Mucosa of gallbladder (tissue), 1 donor: Measurements from ENCODE around the gene DCLK1. TPM values are rescaled to one million over a fixed set of nuclear protein-coding genes. Genes with fewer than 3 reads are reported as not detected.

ENCODE experiments used
- DNase-seq: peaks from one replicate; pipeline ENCODE4 v3.0.0-alpha.2; 2020; ENCODE audit warnings: low spot score
- total RNA-seq: library from RNA; stranded (reverse); gene quantifications from one replicate; pipeline ENCODE4 v1.2.1, GENCODE V29; 2021
- donor health status: DM: no; HTN: no; CAD: no.

Gene DCLK1
- total RNA-seq, 1 donor from 2014 or later = 6.0 TPM

- no peak for DNase-seq
Measured at GRCh38 chr13:35903075-35903474, 228.1 kb downstream of the DCLK1 start.

GRCh38 chr13:35898041-35898440, 233.1 kb downstream of the DCLK1 start:
- no peak for DNase-seq

GRCh38 chr13:35894636-35895035, 236.5 kb downstream of the DCLK1 start:
- DNase-seq = no peak

GRCh38 chr13:35892837-35893814, 238.1 kb downstream of the DCLK1 start:
- DNase-seq = no peak

GRCh38 chr13:35891507-35892441, 239.4 kb downstream of the DCLK1 start:
- no peak for DNase-seq

GRCh38 chr13:35889560-35889959, 241.6 kb downstream of the DCLK1 start:
- no peak for DNase-seq

GRCh38 chr13:35888981-35889380, 242.2 kb downstream of the DCLK1 start:
- DNase-seq = no peak

- no peak for DNase-seq
Measured at GRCh38 chr13:35888457-35888883, 242.7 kb downstream of the DCLK1 start.

GRCh38 chr13:35887115-35887666, 244.0 kb downstream of the DCLK1 start:
- DNase-seq = no peak

- no peak for DNase-seq
Measured at GRCh38 chr13:35886332-35887114, 244.7 kb downstream of the DCLK1 start.

GRCh38 chr13:35884211-35884760, 246.9 kb downstream of the DCLK1 start:
- no peak for DNase-seq

GRCh38 chr13:35882722-35883497, 248.3 kb downstream of the DCLK1 start:
- DNase-seq = no peak

GRCh38 chr13:35881360-35881759, 249.8 kb downstream of the DCLK1 start:
- no peak for DNase-seq

GRCh38 chr13:35879111-35879510, 252.1 kb downstream of the DCLK1 start:
- DNase-seq = no peak

GRCh38 chr13:35876601-35877000, 254.6 kb downstream of the DCLK1 start:
- no peak for DNase-seq

- DNase-seq = no peak
Measured at GRCh38 chr13:35874704-35875103, 256.5 kb downstream of the DCLK1 start.

- DNase-seq = no peak
Measured at GRCh38 chr13:35872369-35872768, 258.8 kb downstream of the DCLK1 start.

- DNase-seq = no peak
Measured at GRCh38 chr13:35871561-35871960, 259.6 kb downstream of the DCLK1 start.

GRCh38 chr13:35866801-35867200, 264.4 kb downstream of the DCLK1 start:
- DNase-seq = no peak
